A673 (cell line): ENCODE data around the gene PNMA6E. TPM values are rescaled to one million over a fixed set of nuclear protein-coding genes. Genes with fewer than 3 reads are reported as not detected.

Experiments
- BruUV-seq: library from RNA; stranded (reverse); fragments of 400-500 nt; replicated peaks from 2 replicates; lab custom pipeline; 2021; lab: Mats Ljungman, UMichigan
- CTCF ChIA-PET: fragments of 300-600 bp; sonication (Branson Sonifier 250); formaldehyde crosslinking; loops from one replicate; lab custom pipeline; 2022; ENCODE audit warnings: antibody characterized with exemption; lab: Charles Lee
- POLR2A ChIA-PET: fragments of 300-600 bp; sonication (Branson Sonifier 250); formaldehyde crosslinking; loops from one replicate; lab custom pipeline; 2022; ENCODE audit warnings: antibody characterized with exemption; ENCODE audit not compliant: low non-redundant PET; lab: Charles Lee
- DNase-seq: peaks from one replicate; pipeline ENCODE4 v3.0.0-alpha.2; 2015; ENCODE audit warnings: low spot score
- H3K27ac ChIP-seq: fragments of 200-600 bp; sonication (generic); 2 replicates; pipeline ENCODE4 v1.5.1; 2016; ENCODE audit warnings: mixed run types, low read depth, mild to moderate bottlenecking, mixed read lengths, antibody characterized with exemption, low read length; ENCODE audit not compliant: poor library complexity, severe bottlenecking
- H3K27me3 ChIP-seq: fragments of 200-600 bp; sonication (generic); replicated peaks from 2 replicates; pipeline ENCODE4 v1.6.1; 2017; ENCODE audit warnings: mixed run types, low read depth, mild to moderate bottlenecking, mixed read lengths, antibody characterized with exemption, low read length; ENCODE audit not compliant: insufficient read depth, poor library complexity
- H3K36me3 ChIP-seq: fragments of 200-600 bp; sonication (generic); 2 replicates; pipeline ENCODE4 v1.6.1; 2016; ENCODE audit warnings: mixed run types, mild to moderate bottlenecking, mixed read lengths, antibody characterized with exemption, low read length; ENCODE audit not compliant: insufficient read depth, poor library complexity, severe bottlenecking
- H3K4me1 ChIP-seq: fragments of 200-600 bp; sonication (generic); 2 replicates; pipeline ENCODE4 v1.6.1; 2017; ENCODE audit warnings: mixed run types, mild to moderate bottlenecking, mixed read lengths, antibody characterized with exemption, low read length; ENCODE audit not compliant: insufficient read depth, poor library complexity, severe bottlenecking
- H3K4me3 ChIP-seq: fragments of 200-600 bp; sonication (generic); 2 replicates; pipeline ENCODE4 v1.5.1; 2016; ENCODE audit warnings: low read depth, mixed run types, mild to moderate bottlenecking, mixed read lengths, low read length; ENCODE audit not compliant: poor library complexity, severe bottlenecking
- H3K9me3 ChIP-seq: fragments of 200-600 bp; sonication (generic); 2 replicates; pipeline ENCODE4 v1.6.1; 2016; ENCODE audit warnings: mixed run types, low read depth, mild to moderate bottlenecking, mixed read lengths, antibody characterized with exemption, low read length; ENCODE audit not compliant: poor library complexity, severe bottlenecking
- EZH2 ChIP-seq: fragments of 200-600 bp; sonication (generic); IDR thresholded peaks from 2 replicates; pipeline ENCODE4 v1.6.1; 2017; ENCODE audit warnings: borderline replicate concordance, low read depth, mild to moderate bottlenecking, mixed read lengths, antibody characterized with exemption, low read length; ENCODE audit not compliant: poor library complexity, severe bottlenecking
- intact Hi-C: fragments of 100-400 bp; cut with micrococcal nuclease; formaldehyde crosslinking; loops from one replicate; pipeline ENCODE4 v1.10.0; 2022; ENCODE audit not compliant: unreplicated experiment
- total RNA-seq: library from RNA; stranded (reverse); gene quantifications from 2 replicates; pipeline ENCODE4 v1.2.3, GENCODE V29; 2021
- TF ChIP-seq, protein P1 (sequence below): fragments of 300-800, 200-600 bp; sonication (generic); conservative IDR thresholded peaks from 2 replicates; pipeline ENCODE4 v1.5.1; 2017; ENCODE audit warnings: low read depth, mild to moderate bottlenecking, antibody characterized with exemption, low read length, moderate library complexity, mixed read lengths

PNMA6E gene
- total RNA-seq, 1 experiment from 2014 or later, result not detected

DNA sequence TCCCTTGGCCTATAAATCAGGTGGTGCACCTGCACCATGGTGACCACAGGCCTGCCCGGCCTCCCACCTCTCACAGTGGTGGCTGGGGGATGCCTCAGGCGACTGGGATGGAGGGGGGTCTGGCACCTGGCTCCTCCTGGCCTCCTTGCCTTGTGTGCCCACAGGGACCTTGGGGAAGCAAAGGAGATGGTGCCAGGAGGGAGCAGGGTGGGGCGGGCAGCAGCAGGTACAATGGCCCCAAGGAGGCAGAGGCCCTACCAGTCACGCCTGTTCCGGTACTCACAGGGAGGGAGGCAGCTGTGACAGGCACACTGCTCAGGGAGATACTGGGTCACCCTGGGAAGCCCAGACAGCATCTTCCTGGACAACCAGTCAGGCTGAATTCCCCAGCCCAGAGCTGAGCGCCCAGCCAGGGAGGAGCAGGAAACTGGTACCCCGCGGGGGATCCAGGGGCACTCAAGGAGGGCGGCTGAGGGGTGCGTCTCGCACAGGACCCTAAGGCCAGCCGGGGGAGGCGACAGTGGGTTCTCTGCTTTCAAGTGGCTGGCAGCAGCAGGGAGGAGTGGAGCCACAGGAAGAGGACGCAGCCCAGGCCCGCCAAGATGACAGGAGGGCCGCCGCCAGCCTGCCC, 45.9 kb upstream of the PNMA6E start:
- Histone ChIP-seq H3K36me3 (no peaks in the 10 kb centered on the region), H3K4me3 (no peak overlapping the region), H3K9me3 (no peaks in the 10 kb centered on the region), H3K27ac (no peak overlapping the region), H3K4me1 (no peaks in the 10 kb centered on the region), H3K27me3 (no peaks in the 10 kb centered on the region)
- ChIA-PET POLR2A (no interaction called here), CTCF (no interaction called here)
- intact Hi-C loops, result no loop called here
- no TSS peak for BruUV-seq
- no peak for DNase-seq
- TF ChIP-seq, protein P1, sequence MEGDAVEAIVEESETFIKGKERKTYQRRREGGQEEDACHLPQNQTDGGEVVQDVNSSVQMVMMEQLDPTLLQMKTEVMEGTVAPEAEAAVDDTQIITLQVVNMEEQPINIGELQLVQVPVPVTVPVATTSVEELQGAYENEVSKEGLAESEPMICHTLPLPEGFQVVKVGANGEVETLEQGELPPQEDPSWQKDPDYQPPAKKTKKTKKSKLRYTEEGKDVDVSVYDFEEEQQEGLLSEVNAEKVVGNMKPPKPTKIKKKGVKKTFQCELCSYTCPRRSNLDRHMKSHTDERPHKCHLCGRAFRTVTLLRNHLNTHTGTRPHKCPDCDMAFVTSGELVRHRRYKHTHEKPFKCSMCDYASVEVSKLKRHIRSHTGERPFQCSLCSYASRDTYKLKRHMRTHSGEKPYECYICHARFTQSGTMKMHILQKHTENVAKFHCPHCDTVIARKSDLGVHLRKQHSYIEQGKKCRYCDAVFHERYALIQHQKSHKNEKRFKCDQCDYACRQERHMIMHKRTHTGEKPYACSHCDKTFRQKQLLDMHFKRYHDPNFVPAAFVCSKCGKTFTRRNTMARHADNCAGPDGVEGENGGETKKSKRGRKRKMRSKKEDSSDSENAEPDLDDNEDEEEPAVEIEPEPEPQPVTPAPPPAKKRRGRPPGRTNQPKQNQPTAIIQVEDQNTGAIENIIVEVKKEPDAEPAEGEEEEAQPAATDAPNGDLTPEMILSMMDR, result no peak
- no peak for TF ChIP-seq EZH2

DNA sequence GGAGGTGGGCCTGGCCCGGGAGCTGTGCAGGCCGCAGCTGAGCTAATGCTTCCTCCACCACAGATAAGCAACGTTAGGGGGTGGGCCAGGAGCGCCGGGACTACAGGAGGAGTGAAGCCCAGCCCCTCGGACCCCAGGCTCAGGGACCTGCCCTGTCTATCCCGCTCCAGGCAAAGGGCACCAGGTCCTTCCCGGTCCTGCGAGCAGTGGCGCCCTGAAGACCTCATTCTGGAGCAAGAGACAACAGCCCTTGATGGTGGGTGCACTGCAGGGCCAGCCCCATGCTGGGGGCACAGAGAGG, 45.4 kb upstream of the PNMA6E start:
- Histone ChIP-seq H3K27ac (no peak overlapping the region), H3K27me3 (no peaks in the 10 kb centered on the region), H3K36me3 (no peaks in the 10 kb centered on the region), H3K9me3 (no peaks in the 10 kb centered on the region), H3K4me1 (no peaks in the 10 kb centered on the region), H3K4me3 (no peak overlapping the region)
- no peak for DNase-seq
- intact Hi-C loops, result no loop called here
- CTCF ChIA-PET, result no interaction called here
- POLR2A ChIA-PET, result no interaction called here
- TF ChIP-seq, protein P1, result no peak
- no peak for TF ChIP-seq EZH2
- BruUV-seq, result no TSS peak

DNA sequence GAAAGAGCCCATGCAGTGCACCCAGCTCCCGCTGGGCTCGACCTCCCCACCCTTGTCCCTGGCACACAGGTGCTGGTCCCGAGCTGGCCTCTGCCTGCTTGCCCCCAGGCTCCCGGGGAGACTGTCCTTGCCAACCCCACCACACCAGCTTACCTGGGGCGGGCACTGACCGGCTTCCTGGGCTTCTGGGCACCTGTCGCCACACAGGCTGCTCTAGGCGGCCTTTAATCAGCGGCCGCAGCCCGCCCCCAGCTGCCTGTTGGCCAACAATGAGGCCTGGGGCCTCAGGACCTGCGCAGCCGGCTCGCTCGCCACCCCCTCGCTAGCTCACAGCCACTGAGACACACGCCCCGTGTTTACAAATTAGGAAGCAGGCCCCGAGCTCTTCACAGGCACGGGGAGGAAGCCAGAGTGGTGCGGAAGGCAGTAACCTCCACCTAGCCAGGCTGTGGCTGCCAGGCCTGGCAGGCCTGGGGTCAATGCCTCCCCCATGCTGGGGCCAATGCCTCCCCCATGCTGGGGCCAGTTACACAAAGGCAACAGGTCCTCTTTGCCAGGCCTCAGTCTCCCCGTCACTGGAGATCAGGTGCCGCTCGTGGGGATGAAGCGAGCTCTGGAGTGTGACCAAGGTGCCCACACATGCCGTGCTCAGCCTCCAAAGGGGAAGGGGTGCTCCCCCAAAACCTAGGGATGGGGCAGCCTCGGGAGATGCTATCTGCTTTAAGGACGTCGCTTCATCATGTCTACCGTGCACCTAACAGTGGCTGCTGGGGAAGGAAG, 44.9 kb upstream of the PNMA6E start, which contains the start of gene TREX2:
Gene TREX2, minus strand, starts transcription at position 201 of the 780 bp plus-strand sequence. CDS start 626 bp downstream, outside the sequence.
- CTCF ChIA-PET, result interaction anchor here (0.9 kb wide), 1 partner anchor 15 kb away, joined by 4 read pairs; no protein-coding TSS in a partner anchor

More for the DNA sequence above, 44.9 kb upstream of the PNMA6E start, which contains the start of gene TREX2:
- Histone ChIP-seq H3K9me3 (no peaks in the 10 kb centered on the region), H3K4me1 (no peaks in the 10 kb centered on the region), H3K27ac (no peak within 1 kb of the TSS), H3K27me3 (no peaks in the 10 kb centered on the region), H3K36me3 (no peaks in the 10 kb centered on the region), H3K4me3 (no peak within 1 kb of the TSS)
- POLR2A ChIA-PET, result no interaction called here
- no peak for TF ChIP-seq EZH2
- TF ChIP-seq, protein P1, result no peak
- no peak for DNase-seq
- intact Hi-C loops, result no loop called here
- BruUV-seq, result no TSS peak
